WTC11 (cell line): ENCODE data around the gene FAM72A.
"Not testable (repeated sequence)": the region's sequence is repeated elsewhere in the genome, so short reads cannot be mapped to it uniquely, and the experiment has no call there.

ENCODE experiments used
- ATF3 ChIP-seq: sonication (generic); formaldehyde crosslinking; conservative IDR thresholded peaks from 2 replicates; pipeline ENCODE4 v1.8.1; 2022; ENCODE audit warnings: mild to moderate bottlenecking, missing genetic modification reagents
- CBFB ChIP-seq: sonication (generic); formaldehyde crosslinking; IDR thresholded peaks from 2 replicates; pipeline ENCODE4 v1.8.1; 2022; ENCODE audit warnings: mild to moderate bottlenecking, low read depth, missing genetic modification reagents
- CTCF ChIP-seq: fragments of 200-600 bp; IDR thresholded peaks from 2 replicates; pipeline ENCODE4 v1.8.0; 2022; ENCODE audit warnings: antibody characterized with exemption
- E2F1 ChIP-seq: sonication (generic); formaldehyde crosslinking; IDR thresholded peaks from 2 replicates; pipeline ENCODE4 v1.8.0; 2022; ENCODE audit warnings: mild to moderate bottlenecking, missing genetic modification reagents
- FOXP1 ChIP-seq: sonication (generic); formaldehyde crosslinking; IDR thresholded peaks from 2 replicates; pipeline ENCODE4 v1.8.0; 2022; ENCODE audit warnings: missing genetic modification reagents, mild to moderate bottlenecking, moderate library complexity, borderline replicate concordance
- JUN ChIP-seq: sonication (generic); formaldehyde crosslinking; IDR thresholded peaks from 2 replicates; pipeline ENCODE4 v1.8.0; 2023; ENCODE audit warnings: mild to moderate bottlenecking, missing genetic modification reagents
- MYBL2 ChIP-seq: sonication (generic); formaldehyde crosslinking; IDR thresholded peaks from 2 replicates; pipeline ENCODE4 v1.8.1; 2023; ENCODE audit warnings: mild to moderate bottlenecking, moderate library complexity, missing genetic modification reagents
- NFE2L1 ChIP-seq: sonication (generic); formaldehyde crosslinking; IDR thresholded peaks from 2 replicates; pipeline ENCODE4 v1.8.1; 2023; ENCODE audit warnings: missing genetic modification reagents
- ZNF281 ChIP-seq: sonication (generic); formaldehyde crosslinking; IDR thresholded peaks from 2 replicates; pipeline ENCODE4 v1.8.0; 2023; ENCODE audit warnings: mild to moderate bottlenecking, missing genetic modification reagents
- TF ChIP-seq, protein P1 (sequence below): sonication (generic); formaldehyde crosslinking; IDR thresholded peaks from 2 replicates; pipeline ENCODE4 v1.8.1; 2023; ENCODE audit warnings: mild to moderate bottlenecking, missing genetic modification reagents, moderate library complexity
- TF ChIP-seq, protein P2 (sequence below): sonication (generic); formaldehyde crosslinking; IDR thresholded peaks from 2 replicates; pipeline ENCODE4 v1.8.0; 2022; ENCODE audit warnings: missing genetic modification reagents

- TF ChIP-seq CTCF; CBFB (CRISPR knock-in tag); E2F1 (CRISPR knock-in tag); FOXP1 (CRISPR knock-in tag); ZNF281 (CRISPR knock-in tag); MYBL2; JUN (CRISPR knock-in tag); NFE2L1 (CRISPR knock-in tag); ATF3 (CRISPR knock-in tag): not testable (repeated sequence)
- TF ChIP-seq, protein P1, sequence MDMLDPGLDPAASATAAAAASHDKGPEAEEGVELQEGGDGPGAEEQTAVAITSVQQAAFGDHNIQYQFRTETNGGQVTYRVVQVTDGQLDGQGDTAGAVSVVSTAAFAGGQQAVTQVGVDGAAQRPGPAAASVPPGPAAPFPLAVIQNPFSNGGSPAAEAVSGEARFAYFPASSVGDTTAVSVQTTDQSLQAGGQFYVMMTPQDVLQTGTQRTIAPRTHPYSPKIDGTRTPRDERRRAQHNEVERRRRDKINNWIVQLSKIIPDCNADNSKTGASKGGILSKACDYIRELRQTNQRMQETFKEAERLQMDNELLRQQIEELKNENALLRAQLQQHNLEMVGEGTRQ (CRISPR knock-in tag): not testable (repeated sequence)
- TF ChIP-seq, protein P2, sequence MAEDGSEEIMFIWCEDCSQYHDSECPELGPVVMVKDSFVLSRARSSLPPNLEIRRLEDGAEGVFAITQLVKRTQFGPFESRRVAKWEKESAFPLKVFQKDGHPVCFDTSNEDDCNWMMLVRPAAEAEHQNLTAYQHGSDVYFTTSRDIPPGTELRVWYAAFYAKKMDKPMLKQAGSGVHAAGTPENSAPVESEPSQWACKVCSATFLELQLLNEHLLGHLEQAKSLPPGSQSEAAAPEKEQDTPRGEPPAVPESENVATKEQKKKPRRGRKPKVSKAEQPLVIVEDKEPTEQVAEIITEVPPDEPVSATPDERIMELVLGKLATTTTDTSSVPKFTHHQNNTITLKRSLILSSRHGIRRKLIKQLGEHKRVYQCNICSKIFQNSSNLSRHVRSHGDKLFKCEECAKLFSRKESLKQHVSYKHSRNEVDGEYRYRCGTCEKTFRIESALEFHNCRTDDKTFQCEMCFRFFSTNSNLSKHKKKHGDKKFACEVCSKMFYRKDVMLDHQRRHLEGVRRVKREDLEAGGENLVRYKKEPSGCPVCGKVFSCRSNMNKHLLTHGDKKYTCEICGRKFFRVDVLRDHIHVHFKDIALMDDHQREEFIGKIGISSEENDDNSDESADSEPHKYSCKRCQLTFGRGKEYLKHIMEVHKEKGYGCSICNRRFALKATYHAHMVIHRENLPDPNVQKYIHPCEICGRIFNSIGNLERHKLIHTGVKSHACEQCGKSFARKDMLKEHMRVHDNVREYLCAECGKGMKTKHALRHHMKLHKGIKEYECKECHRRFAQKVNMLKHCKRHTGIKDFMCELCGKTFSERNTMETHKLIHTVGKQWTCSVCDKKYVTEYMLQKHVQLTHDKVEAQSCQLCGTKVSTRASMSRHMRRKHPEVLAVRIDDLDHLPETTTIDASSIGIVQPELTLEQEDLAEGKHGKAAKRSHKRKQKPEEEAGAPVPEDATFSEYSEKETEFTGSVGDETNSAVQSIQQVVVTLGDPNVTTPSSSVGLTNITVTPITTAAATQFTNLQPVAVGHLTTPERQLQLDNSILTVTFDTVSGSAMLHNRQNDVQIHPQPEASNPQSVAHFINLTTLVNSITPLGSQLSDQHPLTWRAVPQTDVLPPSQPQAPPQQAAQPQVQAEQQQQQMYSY (CRISPR knock-in tag): not testable (repeated sequence)
Observed at GRCh38 chr1:206225386-206225785, 22.7 kb upstream of the FAM72A start.
